Measurements from ENCODE around the gene RASGRP4.
A peak's percentile ranks its signal among the peaks of the same experiment; 100 is the strongest.
"Not testable (repeated sequence)": the region's sequence is repeated elsewhere in the genome, so short reads cannot be mapped to it uniquely, and the experiment has no call there.

Gene RASGRP4

GRCh38 chr19:38377052-38377451, 49.0 kb downstream of the RASGRP4 start:
- DNase-seq, result peak in 1 of 10 donors; percentile 16
- intact Hi-C loops (cut with DNase I), result no loop called here

DNA sequence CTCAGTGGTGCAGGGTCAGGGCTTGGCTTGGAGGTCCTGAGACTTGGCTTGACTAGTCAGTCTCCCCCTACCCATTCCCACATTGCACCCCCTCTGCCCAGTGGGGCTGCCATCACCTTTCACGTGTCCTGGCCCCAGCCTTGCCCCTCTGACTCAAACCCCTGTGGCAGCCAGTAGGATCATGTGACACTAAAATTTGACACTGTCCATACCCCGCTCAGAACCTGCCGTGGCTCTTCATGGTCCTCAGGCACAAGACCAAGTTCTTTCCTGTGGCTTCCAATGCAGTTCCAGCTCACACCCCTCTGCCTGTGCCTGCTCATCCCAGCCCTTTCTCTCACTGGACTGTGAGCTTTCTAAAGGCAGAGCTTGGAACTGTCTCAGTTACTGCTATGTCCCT, 49.4 kb downstream of the RASGRP4 start:
- intact Hi-C loops (cut with DNase I), result no loop called here
- no peak for DNase-seq

- peak in 1 of 10 donors; percentile 55 for DNase-seq
- intact Hi-C loops (cut with DNase I), result no loop called here
These were observed 50.3 kb downstream of the RASGRP4 start for GRCh38 chr19:38375748-38376147.

DNA sequence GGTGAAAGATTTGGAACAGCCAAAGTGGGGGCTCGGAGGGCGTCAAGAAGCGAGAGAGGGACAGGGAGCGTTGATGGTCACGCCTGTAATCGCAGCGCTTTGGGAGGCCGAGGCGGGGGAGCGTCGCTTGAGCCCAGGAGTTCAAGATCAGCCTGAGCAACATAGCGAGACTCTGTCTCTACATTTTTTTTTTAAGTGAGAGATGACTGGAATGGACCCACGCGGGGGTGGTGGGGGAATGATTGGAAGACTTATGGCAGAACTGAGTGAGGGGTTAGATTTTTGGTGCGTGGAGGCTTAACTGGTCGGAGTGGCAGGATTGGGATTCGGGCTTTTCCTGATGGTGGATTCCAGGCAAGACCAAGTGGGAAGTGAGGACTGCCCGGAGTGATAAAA, 50.9 kb downstream of the RASGRP4 start:
- DNase-seq, result no peak
- intact Hi-C loops (cut with DNase I), result no loop called here

DNA sequence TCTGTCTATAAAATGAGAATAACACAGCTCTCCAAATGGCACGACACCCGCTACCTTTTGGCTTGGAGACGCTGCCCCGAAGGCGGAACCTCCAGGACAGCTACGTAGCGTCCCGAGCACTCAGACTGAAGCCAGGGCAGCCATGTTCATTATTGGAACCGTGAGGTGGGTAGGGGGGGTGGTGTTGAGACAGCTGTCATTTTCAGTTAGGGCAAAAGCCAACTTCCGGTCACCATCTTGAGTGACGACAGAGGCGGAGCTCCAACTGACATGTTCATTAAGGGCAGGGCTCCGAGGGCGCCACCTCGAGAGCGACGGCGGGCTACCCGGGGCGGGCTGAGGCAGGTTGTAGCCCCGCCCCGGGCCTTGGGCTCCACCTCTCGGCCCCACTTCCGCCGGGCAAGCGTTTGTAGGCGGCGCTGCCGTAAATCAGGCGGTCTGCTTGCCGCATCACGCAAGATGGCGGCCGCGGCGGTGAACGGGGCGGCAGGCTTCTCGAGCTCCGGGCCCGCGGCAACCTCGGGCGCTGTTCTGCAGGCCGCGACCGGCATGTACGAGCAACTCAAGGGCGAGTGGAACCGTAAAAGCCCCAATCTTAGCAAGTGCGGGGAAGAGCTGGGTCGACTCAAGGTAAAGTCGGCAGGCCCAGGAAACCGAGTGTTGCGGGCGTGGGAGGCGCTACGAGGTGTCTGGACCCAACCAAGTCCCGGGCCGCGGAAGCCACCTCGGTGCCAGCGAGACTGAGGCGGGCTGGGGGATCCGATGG, 51.5 kb downstream of the RASGRP4 start, which contains the start of gene PSMD8:
TSS of gene PSMD8 (plus strand) at position 240 of the 766 bp plus-strand sequence. CDS start at position 271, 31 bp downstream.
- intact Hi-C loops (cut with DNase I), result loop anchor here (1.0 kb wide), 1 partner anchor 38 kb away; no protein-coding TSS in a partner anchor
- peak; percentile 99 to 100 (median 100) for DNase-seq

GRCh38 chr19:38373907-38374331, 52.1 kb downstream of the RASGRP4 start:
- intact Hi-C loops (cut with DNase I), result loop anchor here (1.0 kb wide), 1 partner anchor 38 kb away; no protein-coding TSS in a partner anchor
- no peak for DNase-seq

DNA sequence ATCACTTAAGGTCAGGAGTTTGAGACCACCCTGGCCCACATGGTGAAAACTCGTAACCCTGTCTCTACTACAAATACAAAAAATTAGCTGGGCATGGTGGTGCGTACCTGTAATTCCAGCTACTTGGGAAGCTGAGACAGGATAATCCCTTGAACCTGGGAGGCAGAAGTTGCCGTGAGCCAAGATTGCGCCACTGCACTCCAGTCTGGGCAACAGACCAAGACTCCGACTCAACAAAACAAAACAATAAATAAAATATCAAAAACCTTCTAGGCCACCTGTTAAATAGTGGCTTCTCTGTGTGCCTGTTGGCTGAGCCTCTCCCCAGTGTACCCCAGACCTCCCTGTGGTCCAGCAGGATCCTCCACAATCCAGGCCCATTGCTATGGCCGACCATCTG, 54.9 kb downstream of the RASGRP4 start:
- intact Hi-C loops (cut with DNase I), result no loop called here
- no peak for DNase-seq

DNA sequence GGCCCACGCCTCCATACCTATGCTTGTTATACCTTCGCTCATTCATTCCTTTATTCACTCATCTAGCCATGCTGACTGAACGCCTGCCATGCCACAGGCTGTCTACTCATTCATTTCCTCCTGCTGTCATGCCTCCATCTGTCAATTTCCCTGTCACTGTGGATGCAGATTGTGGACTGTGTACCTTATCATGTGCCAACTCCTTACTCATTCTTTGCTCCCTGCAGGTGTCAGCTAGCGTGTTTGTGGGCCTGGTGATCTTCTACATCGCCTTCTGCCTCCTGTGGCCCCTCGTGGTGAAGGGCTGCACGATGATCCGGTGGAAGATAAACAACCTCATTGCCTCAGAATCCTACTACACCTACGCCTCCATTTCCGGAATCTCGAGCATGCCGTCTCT, 55.7 kb downstream of the RASGRP4 start:
- DNase-seq, result no peak
- intact Hi-C loops (cut with DNase I), result no loop called here

GRCh38 chr19:38369584-38369983, 56.4 kb downstream of the RASGRP4 start:
- intact Hi-C loops (cut with DNase I), result no loop called here

DNA sequence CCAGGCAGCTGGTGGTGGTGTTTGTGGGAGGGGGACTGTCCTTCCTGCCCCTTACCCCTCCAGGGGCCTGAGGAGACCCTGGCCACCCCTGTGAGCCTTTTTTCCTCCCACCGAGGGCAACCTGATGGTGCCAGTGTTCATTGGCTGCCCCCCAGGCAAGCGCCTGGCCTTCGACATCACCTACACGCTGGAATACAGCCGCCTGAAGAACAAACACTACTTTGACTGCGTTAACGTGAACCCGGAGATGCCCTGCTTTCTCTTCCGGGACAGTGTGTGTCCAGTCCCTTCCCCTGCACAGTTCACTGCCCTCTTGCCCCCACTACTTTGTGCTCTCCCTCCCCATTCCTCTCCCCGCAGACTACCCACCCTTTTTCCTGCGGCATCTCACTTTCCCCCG, 59.0 kb downstream of the RASGRP4 start:
- intact Hi-C loops (cut with DNase I), result no loop called here
- no peak for DNase-seq

More at GRCh38 chr19:38369584-38369983, 56.4 kb downstream of the RASGRP4 start:
- no peak for DNase-seq

- DNase-seq; intact Hi-C loops (cut with DNase I): not testable (repeated sequence)
These were observed 62.9 kb downstream of the RASGRP4 start for GRCh38 chr19:38362946-38363688.

- intact Hi-C loops (cut with DNase I), result no loop called here
- DNase-seq, result peak in 6 of 10 donors; percentile 17 to 90 (median 54)
These were observed 63.7 kb downstream of the RASGRP4 start for GRCh38 chr19:38362076-38362945.

DNA sequence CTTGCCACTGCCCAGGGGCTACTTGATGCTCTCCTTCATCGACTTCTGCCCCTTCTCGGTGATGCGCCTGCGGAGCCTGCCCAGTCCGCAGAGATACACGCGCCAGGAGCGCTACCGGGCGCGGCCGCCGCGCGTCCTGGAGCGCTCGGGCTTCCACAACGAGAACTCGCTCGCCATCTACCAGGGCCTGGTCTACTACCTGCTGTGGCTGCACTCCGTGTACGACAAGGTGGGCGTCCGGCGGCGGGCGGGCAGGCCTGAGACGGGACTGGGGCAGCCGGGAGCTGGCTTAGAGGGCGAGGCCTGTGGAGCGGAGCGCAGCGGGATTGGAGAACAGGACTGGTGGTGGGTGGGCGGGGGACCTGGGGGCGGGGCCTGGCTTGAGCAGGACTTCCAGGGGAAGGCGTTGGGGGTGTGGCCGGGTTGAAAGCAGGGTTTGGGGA, 64.4 kb downstream of the RASGRP4 start:
- intact Hi-C loops (cut with DNase I), result no loop called here
- DNase-seq, result peak; percentile 35 to 94 (median 58)

- no peak for DNase-seq
- intact Hi-C loops (cut with DNase I), result no loop called here
These were observed 65.0 kb downstream of the RASGRP4 start for GRCh38 chr19:38360839-38361631.

GRCh38 chr19:38360351-38360750, 65.7 kb downstream of the RASGRP4 start:
- DNase-seq, result no peak
- intact Hi-C loops (cut with DNase I), result no loop called here

DNA sequence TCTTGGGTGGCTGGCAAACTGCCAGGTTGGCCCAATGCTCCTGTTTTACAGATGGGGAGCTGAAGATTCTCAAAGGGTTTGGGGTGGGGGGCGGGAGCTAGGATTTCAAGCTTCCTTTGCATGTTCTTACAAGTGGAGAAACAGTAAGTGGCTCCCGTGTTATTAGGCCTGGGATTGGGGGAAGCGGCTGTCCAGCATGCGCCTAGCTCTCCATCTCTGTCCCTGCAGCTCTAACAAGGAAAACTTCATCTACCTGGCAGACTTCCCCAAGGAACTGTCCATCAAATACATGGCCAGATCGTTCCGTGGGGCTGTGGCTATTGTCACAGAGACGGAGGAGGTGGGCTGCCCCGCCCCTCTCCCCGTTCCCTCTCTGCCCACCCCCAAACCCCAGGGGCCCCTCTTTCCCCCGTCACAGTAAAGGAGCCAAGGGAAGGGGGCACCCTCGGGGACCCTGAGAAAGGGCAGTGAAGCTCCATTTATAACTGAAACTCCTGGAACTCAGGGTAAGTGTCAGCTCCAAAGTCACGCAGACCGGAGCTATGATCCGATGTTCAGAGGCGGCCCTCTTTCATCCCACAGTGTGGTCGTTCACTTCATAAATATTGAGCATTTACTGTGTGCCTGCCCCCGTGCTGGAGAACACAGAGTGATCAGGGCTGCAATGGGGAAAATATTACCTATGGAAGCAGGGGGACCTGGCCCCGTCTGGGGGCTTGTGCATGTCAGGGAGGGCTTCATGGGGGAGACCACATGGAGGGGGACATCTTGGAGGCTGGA, 66.6 kb downstream of the RASGRP4 start:
- intact Hi-C loops (cut with DNase I), result no loop called here

More for the DNA sequence above, 66.6 kb downstream of the RASGRP4 start:
- DNase-seq, result no peak
